SK-N-SH (cell line): Measurements from ENCODE around the gene C4orf50. TPM values are rescaled to one million over a fixed set of nuclear protein-coding genes. Genes with fewer than 3 reads are reported as not detected.

Source experiments
- CTCF ChIA-PET: fragments of 300-600, 350-600 bp; formaldehyde crosslinking; extraction: SDS; loops from one replicate; lab custom pipeline; 2021; lab: Yijun Ruan, JAX
- POLR2A ChIA-PET: fragments of 350-600 bp; sonication (Branson Sonifier 250); formaldehyde crosslinking; extraction: SDS; loops from one replicate; lab custom pipeline; 2020; ENCODE audit warnings: antibody characterized with exemption, inconsistent platforms; lab: Yijun Ruan, JAX
- DNase-seq: peaks from one replicate; pipeline ENCODE4 v3.0.0; 2012
- H2AFZ ChIP-seq: fragments of 200-600 bp; sonication (generic); 2 replicates; pipeline ENCODE4 v1.8.1; 2016; ENCODE audit warnings: antibody characterized with exemption, mild to moderate bottlenecking, low read depth
- H3F3A ChIP-seq: fragments of 200-600 bp; sonication (generic); replicated peaks from 2 replicates; pipeline ENCODE3; 2016; ENCODE audit warnings: antibody characterized with exemption, mild to moderate bottlenecking; ENCODE audit not compliant: insufficient read depth
- H3K27ac ChIP-seq, 2 experiments: fragments of 200-500 bp in 1 of 2; fragments of 200-600 bp in 1 of 2; sonication (Bioruptor generic) in 1 of 2; sonication (generic), shearing (Covaris generic) in 1 of 2; 2 replicates each; pipeline versions ENCODE4 v1.5.1 to v1.6.1; 2014 to 2016; ENCODE audit warnings: low read depth in 2 of 2, inconsistent platforms in 1 of 2, low read length in 1 of 2, mild to moderate bottlenecking in 1 of 2, mixed read lengths in 1 of 2
- H3K27me3 ChIP-seq: fragments of 200-600 bp; sonication (generic), shearing (Covaris generic); 2 replicates; pipeline ENCODE4 v1.6.1; 2016; ENCODE audit warnings: mixed run types; ENCODE audit not compliant: insufficient read depth
- H3K36me3 ChIP-seq, 2 experiments: fragments of 200-500 bp in 1 of 2; fragments of 200-600 bp in 1 of 2; sonication (Bioruptor generic) in 1 of 2; sonication (generic) in 1 of 2; replicated peaks in 1 of 2; 2 replicates each; pipeline versions ENCODE3 to v1.5.1; 2014 to 2016; ENCODE audit warnings: low read length in 1 of 2, mild to moderate bottlenecking in 1 of 2; ENCODE audit not compliant: insufficient read depth in 2 of 2, control insufficient read depth in 1 of 2
- H3K4me1 ChIP-seq, 2 experiments: fragments of 200-500 bp in 1 of 2; fragments of 200-600 bp in 1 of 2; sonication (Bioruptor generic) in 1 of 2; sonication (generic), shearing (Covaris generic) in 1 of 2; 2 replicates each; pipeline versions ENCODE4 v1.5.1 to v1.6.1; 2014 to 2016; ENCODE audit warnings: low read depth in 1 of 2, low read length in 1 of 2, mixed run types in 1 of 2; ENCODE audit not compliant: insufficient read depth in 2 of 2, control insufficient read depth in 1 of 2
- H3K4me2 ChIP-seq: fragments of 200-600 bp; sonication (generic), shearing (Covaris generic); 2 replicates; pipeline ENCODE4 v1.6.1; 2017; ENCODE audit warnings: mixed run types
- H3K4me3 ChIP-seq, 2 experiments: fragments of 200-500 bp in 1 of 2; fragments of 200-600 bp in 1 of 2; sonication (Bioruptor generic) in 1 of 2; sonication (generic), shearing (Covaris generic) in 1 of 2; 2 replicates each; pipeline versions ENCODE4 v1.5.1 to v1.8.1; 2014 to 2016; ENCODE audit warnings: low read depth in 2 of 2, inconsistent platforms in 1 of 2, low read length in 1 of 2, mild to moderate bottlenecking in 1 of 2, mixed read lengths in 1 of 2, moderate library complexity in 1 of 2
- H3K79me2 ChIP-seq: fragments of 200-600 bp; sonication (generic); 2 replicates; pipeline ENCODE4 v1.8.1; 2017; ENCODE audit warnings: mild to moderate bottlenecking; ENCODE audit not compliant: insufficient read depth
- H3K9ac ChIP-seq: fragments of 200-600 bp; sonication (generic); 2 replicates; pipeline ENCODE4 v1.6.1; 2017; ENCODE audit warnings: mixed run types
- H3K9me2 ChIP-seq: fragments of 200-600 bp; sonication (generic); 2 replicates; pipeline ENCODE4 v1.6.1; 2017; ENCODE audit warnings: mixed run types
- H3K9me3 ChIP-seq: fragments of 200-600 bp; sonication (generic); 2 replicates; pipeline ENCODE4 v1.6.1; 2017; ENCODE audit warnings: mixed run types, mild to moderate bottlenecking, moderate library complexity
- H4K20me1 ChIP-seq: fragments of 200-600 bp; sonication (generic); 2 replicates; pipeline ENCODE4 v1.6.1; 2017; ENCODE audit warnings: mild to moderate bottlenecking, mixed run types; ENCODE audit not compliant: insufficient read depth
- CHD2 ChIP-seq: fragments of 150-350 bp; IDR thresholded peaks from 2 replicates; pipeline ENCODE4 v1.6.1; 2018; ENCODE audit warnings: low read length; ENCODE audit not compliant: partially characterized antibody
- CTCF ChIP-seq: fragments of 200-600 bp; sonication (generic); IDR thresholded peaks from 2 replicates; pipeline ENCODE4 v1.6.1; 2017; ENCODE audit warnings: antibody characterized with exemption, mild to moderate bottlenecking, moderate library complexity
- ELF1 ChIP-seq: IDR thresholded peaks from 2 replicates; pipeline ENCODE4 v1.4.0; 2012
- EP300 ChIP-seq, 2 experiments: IDR thresholded peaks; 2 replicates each; pipeline versions ENCODE4 v1.4.0 to v1.6.1; 2012; ENCODE audit warnings: borderline replicate concordance in 1 of 2, low read depth in 1 of 2, low read length in 1 of 2
- GATA2 ChIP-seq: sonication (generic); formaldehyde crosslinking; IDR thresholded peaks from 2 replicates; pipeline ENCODE4 v1.5.0; 2020; ENCODE audit warnings: mild to moderate bottlenecking, missing genetic modification reagents
- PBX3 ChIP-seq: IDR thresholded peaks from 2 replicates; pipeline ENCODE4; 2012
- RAD21 ChIP-seq: IDR thresholded peaks from 2 replicates; pipeline ENCODE4 v1.6.1; 2012; ENCODE audit warnings: mild to moderate bottlenecking, low read length
- RFX5 ChIP-seq: IDR thresholded peaks from 2 replicates; pipeline ENCODE4 v1.6.1; 2012; ENCODE audit warnings: mild to moderate bottlenecking, improper control_type of control experiment, low read length
- TCF12 ChIP-seq: IDR thresholded peaks from 2 replicates; pipeline ENCODE4 v1.4.0; 2012
- USF1 ChIP-seq: IDR thresholded peaks from 2 replicates; pipeline ENCODE4 v1.4.0; 2012; ENCODE audit warnings: low read depth, borderline replicate concordance
- USF2 ChIP-seq: fragments of 150-350 bp; IDR thresholded peaks from 2 replicates; pipeline ENCODE4 v1.6.1; 2017; ENCODE audit warnings: antibody characterized with exemption, low read length, low read depth, borderline replicate concordance
- YY1 ChIP-seq: IDR thresholded peaks from 2 replicates; pipeline ENCODE4 v1.4.0; 2012; ENCODE audit warnings: low read depth, mild to moderate bottlenecking
- WGBS: methylation state at CpG from one replicate; pipeline ENCODE4 v1.1.6; 2017; ENCODE audit warnings: low lambda C conversion rate; 5-methylcytosine and 5-hydroxymethylcytosine counted together
- polyA plus RNA-seq, 3 experiments: library from polyadenylated mRNA; depleted of rRNA; stranded (reverse); fragments of >200 nt; gene quantifications; 2 replicates each; pipeline ENCODE4 v1.2.3, GENCODE V29; 2012

The C4orf50 gene
- polyA plus RNA-seq, 1 of the 3 experiments (the other 2 are of a cell fraction): under 0.01 TPM

- Histone ChIP-seq H4K20me1 (no peaks in the 10 kb centered on the region), H3K27me3 (no peaks in the 10 kb centered on the region), H3K4me1 (no peaks in the 10 kb centered on the region; a peak in 1 of 4 replicates), H3F3A (no peaks in the 10 kb centered on the region), H3K9me2 (no peaks in the 10 kb centered on the region), H3K4me3 (no peak overlapping the region), H3K9me3 (no peaks in the 10 kb centered on the region), H3K9ac (no peak overlapping the region), H3K36me3 (no peaks in the 10 kb centered on the region), H3K4me2 (no peak overlapping the region), H2AFZ (no peak overlapping the region)
- POLR2A ChIA-PET: no interaction called here
- CTCF ChIA-PET: interaction anchor here (1.2 kb wide), 1 partner anchor 24 kb away, joined by 3 read pairs; no protein-coding TSS in a partner anchor
- no peak for DNase-seq
- TF ChIP-seq EP300 (IDR thresholded peaks at IDR 0.05; ENCODE audit: borderline replicate concordance in 1 of 2, low read depth in 1 of 2, low read length in 1 of 2): no peak
- TF ChIP-seq, all 33 proteins: peak for 0
- Histone ChIP-seq H3K27ac (no peak overlapping the region), H3K79me2 (no peaks in the 10 kb centered on the region)
- WGBS: 42% methylated on average over 8 of the region's 8 CpGs
Observed at GRCh38 chr4:5930456-5930855, 87.8 kb downstream of the C4orf50 start.

GRCh38 chr4:5928844-5929420 is 89.3 kb downstream of the C4orf50 start:
- Histone ChIP-seq H3F3A (no peaks in the 10 kb centered on the region), H3K9ac (no peak overlapping the region), H3K4me1 (no peaks in the 10 kb centered on the region; a peak in 1 of 4 replicates), H3K9me3 (no peaks in the 10 kb centered on the region), H3K27ac (no peak overlapping the region), H3K27me3 (no peaks in the 10 kb centered on the region), H2AFZ (no peak overlapping the region), H3K4me3 (no peak overlapping the region), H3K79me2 (no peaks in the 10 kb centered on the region), H3K36me3 (no peaks in the 10 kb centered on the region), H3K4me2 (no peak overlapping the region), H3K9me2 (no peaks in the 10 kb centered on the region), H4K20me1 (no peaks in the 10 kb centered on the region)
- POLR2A ChIA-PET: no interaction called here
- CTCF ChIA-PET: no interaction called here
- DNase-seq: no peak
- TF ChIP-seq RAD21 (no peak), PBX3 (no peak), TCF12 (no peak), USF2 (no peak), CTCF (no peak), EP300 (IDR thresholded peaks at IDR 0.05; ENCODE audit: borderline replicate concordance in 1 of 2, low read depth in 1 of 2, low read length in 1 of 2) (no peak), RFX5 (no peak), USF1 (no peak), YY1 (no peak), CHD2 (no peak), ELF1 (no peak), GATA2 (CRISPR knock-in tag) (no peak)
- 42% methylated on average over 8 of the region's 8 CpGs for WGBS
